Testis (tissue), 3 donors: ENCODE measurements around the gene CDH13. TPM values are rescaled to one million over a fixed set of nuclear protein-coding genes. Genes with fewer than 3 reads are reported as not detected.

Experiments used
- DNase-seq: peaks from one replicate; pipeline ENCODE4 v3.0.0-alpha.2; 2019
- H3K27ac ChIP-seq, 2 donors: fragments of 200-600 bp; sonication (generic); one replicate each; pipeline ENCODE4 v1.5.1; 2019
- H3K27me3 ChIP-seq: fragments of 200-600 bp; sonication (generic); one replicate; pipeline ENCODE4 v1.5.1; 2019
- H3K36me3 ChIP-seq: fragments of 200-600 bp; sonication (generic); one replicate; pipeline ENCODE4 v1.5.1; 2017; ENCODE audit warnings: low read depth; ENCODE audit errors: missing control alignments
- H3K4me1 ChIP-seq: fragments of 200-600 bp; sonication (generic); one replicate; pipeline ENCODE4 v1.5.1; 2019
- H3K4me3 ChIP-seq, 2 donors: fragments of 200-600 bp; sonication (generic); one replicate each; pipeline ENCODE4 v1.5.1; 2017 to 2019
- H3K9me3 ChIP-seq: fragments of 200-600 bp; sonication (generic); one replicate; pipeline ENCODE4 v1.5.1; 2017
- CTCF ChIP-seq, 3 experiments: fragments of 450-650 bp in 2 of 3; fragments of 200-600 bp in 1 of 3; sonication (generic) in 1 of 3; IDR thresholded peaks; one replicate each; pipeline ENCODE4 v1.5.1; 2016 to 2019; ENCODE audit warnings: antibody characterized with exemption in 3 of 3, mild to moderate bottlenecking in 2 of 3, moderate library complexity in 1 of 3
- POLR2A ChIP-seq: fragments of 450-650 bp; IDR thresholded peaks from one replicate; pipeline ENCODE4 v1.6.1; 2017; ENCODE audit warnings: antibody characterized with exemption, mild to moderate bottlenecking, moderate library complexity
- WGBS, 2 donors: methylation state at CpG; one replicate each; pipeline ENCODE4 v1.1.5; 2018; 5-methylcytosine and 5-hydroxymethylcytosine counted together
- intact Hi-C: fragments of 100-400 bp; cut with DNase I; formaldehyde crosslinking; loops from one replicate; pipeline ENCODE4 v1.15.1; 2023; ENCODE audit warnings: low total_unique reads
- polyA plus RNA-seq: library from polyadenylated mRNA; stranded (reverse); fragments of 350-450 nt; fragmentation: Illumina TruSeq; extraction: RNeasy Lipid Tissue Mini Kit (QIAGEN cat#74804); gene quantifications from one replicate; pipeline ENCODE4 v1.2.3, GENCODE V29; 2014; ENCODE audit warnings: low read depth, low replicate concordance; ENCODE audit not compliant: insufficient read depth
- total RNA-seq, 2 donors: library from RNA; depleted of rRNA; stranded (reverse); fragments of >200 nt; gene quantifications; one replicate each; pipeline ENCODE4 v1.2.3, GENCODE V29; 2016

Gene CDH13
- total and polyA plus RNA-seq, 3 donors from 2014 or later, result 1.2 to 11.1 (median 2.0) TPM

GRCh38 chr16:83270640-83271039 is 643.9 kb downstream of the CDH13 start:
- Histone ChIP-seq H3K9me3 (no peaks in the 10 kb centered on the region), H3K4me3 (no peak overlapping the region), H3K36me3 (no peaks in the 10 kb centered on the region), H3K27me3 (no peaks in the 10 kb centered on the region), H3K27ac (no peak overlapping the region), H3K4me1 (no peaks in the 10 kb centered on the region)
- WGBS, 2 donors, result 40 to 55% methylated on average over 3 of the region's 3 CpGs
- TF ChIP-seq POLR2A (no peak), CTCF (IDR thresholded peaks at IDR 0.05) (no peak)
- no peak for DNase-seq
- intact Hi-C loops, result no loop called here

GRCh38 chr16:83271123-83271522 is 644.4 kb downstream of the CDH13 start:
- 14 to 20% methylated on average over 2 of the region's 2 CpGs for WGBS, 2 donors
- Histone ChIP-seq H3K36me3 (no peaks in the 10 kb centered on the region), H3K27ac (no peak overlapping the region), H3K4me1 (no peaks in the 10 kb centered on the region), H3K9me3 (no peaks in the 10 kb centered on the region), H3K4me3 (no peak overlapping the region), H3K27me3 (no peaks in the 10 kb centered on the region)
- intact Hi-C loops, result no loop called here
- no peak for DNase-seq
- TF ChIP-seq CTCF (IDR thresholded peaks at IDR 0.05) (no peak), POLR2A (no peak)

GRCh38 chr16:83271970-83272575 is 645.3 kb downstream of the CDH13 start:
- 52 to 57% methylated on average over 5 of the region's 5 CpGs for WGBS, 2 donors
- Histone ChIP-seq H3K36me3 (no peaks in the 10 kb centered on the region), H3K4me1 (no peaks in the 10 kb centered on the region), H3K27ac (no peak overlapping the region), H3K4me3 (no peak overlapping the region), H3K27me3 (no peaks in the 10 kb centered on the region), H3K9me3 (no peaks in the 10 kb centered on the region)
- no peak for DNase-seq
- TF ChIP-seq CTCF (IDR thresholded peaks at IDR 0.05) (no peak), POLR2A (no peak)
- intact Hi-C loops, result no loop called here

- 67 to 78% methylated on average over 4 of the region's 4 CpGs for WGBS, 2 donors
- no peak overlapping the region for H3K27ac ChIP-seq
- intact Hi-C loops, result no loop called here
- H3K36me3 ChIP-seq, result no peaks in the 10 kb centered on the region
- no peak for DNase-seq
- no peak overlapping the region for H3K4me3 ChIP-seq
- H3K9me3 ChIP-seq, result no peaks in the 10 kb centered on the region
- H3K27me3 ChIP-seq, result no peaks in the 10 kb centered on the region
- TF ChIP-seq CTCF (IDR thresholded peaks at IDR 0.05), result no peak
- TF ChIP-seq POLR2A, result no peak
- no peaks in the 10 kb centered on the region for H3K4me1 ChIP-seq
These were observed 646.1 kb downstream of the CDH13 start for GRCh38 chr16:83272843-83273242.

- DNase-seq, result no peak
- Histone ChIP-seq H3K9me3 (no peaks in the 10 kb centered on the region), H3K36me3 (no peaks in the 10 kb centered on the region), H3K4me1 (no peaks in the 10 kb centered on the region), H3K4me3 (no peak overlapping the region), H3K27ac (no peak overlapping the region), H3K27me3 (no peaks in the 10 kb centered on the region)
- intact Hi-C loops, result no loop called here
- 93 to 97% methylated on average over 9 of the region's 9 CpGs for WGBS, 2 donors
- no peak for TF ChIP-seq POLR2A
- TF ChIP-seq CTCF (IDR thresholded peaks at IDR 0.05), result no peak
These were observed 646.9 kb downstream of the CDH13 start for GRCh38 chr16:83273504-83274173.
